PC-3 (cell line): Measurements from ENCODE around the gene KIRREL1. TPM values are rescaled to one million over a fixed set of nuclear protein-coding genes. Genes with fewer than 3 reads are reported as not detected.

Source experiments
- ATAC-seq: fragments of 200-7000 bp; cut with Tn5 transposase; 2 replicates; pipeline ENCODE4 v1.9.1; 2020; ENCODE audit warnings: mild to moderate bottlenecking, moderate library complexity
- BruUV-seq: library from RNA; stranded (reverse); fragments of 400-500 nt; replicated peaks from 2 replicates; lab custom pipeline; 2021; lab: Mats Ljungman, UMichigan
- CTCF ChIA-PET: fragments of 300-600 bp; sonication (Branson Sonifier 250); formaldehyde crosslinking; loops from one replicate; lab custom pipeline; 2022; ENCODE audit warnings: antibody characterized with exemption; lab: Charles Lee
- POLR2A ChIA-PET: fragments of 300-600 bp; sonication (Branson Sonifier 250); formaldehyde crosslinking; loops from one replicate; lab custom pipeline; 2022; ENCODE audit warnings: antibody characterized with exemption; ENCODE audit not compliant: unreplicated experiment; lab: Charles Lee
- DNase-seq: peaks from one replicate; pipeline ENCODE4 v3.0.0-alpha.2; 2015
- H2AFZ ChIP-seq: fragments of 300-600 bp; sonication (generic); 2 replicates; pipeline ENCODE4 v1.6.0; 2016; ENCODE audit warnings: antibody characterized with exemption, low read length
- H3F3A ChIP-seq: fragments of 300-600 bp; sonication (generic); one replicate; pipeline ENCODE4 v1.6.0; 2017; ENCODE audit warnings: antibody characterized with exemption, low read length, control low read depth, mild to moderate bottlenecking; ENCODE audit not compliant: unreplicated experiment
- H3K27ac ChIP-seq: fragments of 300-600 bp; sonication (generic); 2 replicates; pipeline ENCODE4 v1.5.1; 2016; ENCODE audit warnings: mild to moderate bottlenecking, low read length
- H3K27me3 ChIP-seq: fragments of 300-600 bp; sonication (generic); 2 replicates; pipeline ENCODE4 v1.6.1; 2016; ENCODE audit warnings: low read length, mixed read lengths
- H3K36me3 ChIP-seq: fragments of 300-600 bp; sonication (generic); 2 replicates; pipeline ENCODE4 v1.6.1; 2016; ENCODE audit warnings: low read depth, mixed run types, low read length, mixed read lengths
- H3K4me1 ChIP-seq: fragments of 300-600 bp; sonication (generic); 2 replicates; pipeline ENCODE4 v1.5.1; 2016; ENCODE audit warnings: low read length; ENCODE audit not compliant: insufficient read depth
- H3K4me2 ChIP-seq: fragments of 300-600 bp; sonication (generic); 2 replicates; pipeline ENCODE4 v1.6.0; 2016; ENCODE audit warnings: low read length
- H3K4me3 ChIP-seq: fragments of 300-600 bp; sonication (generic); 2 replicates; pipeline ENCODE4 v1.5.1; 2016; ENCODE audit warnings: mild to moderate bottlenecking, low read length, mixed read lengths
- H3K79me2 ChIP-seq: fragments of 300-600 bp; sonication (generic); 2 replicates; pipeline ENCODE4 v1.6.1; 2017; ENCODE audit warnings: low read length, mixed read lengths
- H3K9ac ChIP-seq: fragments of 300-600 bp; sonication (generic); 2 replicates; pipeline ENCODE4 v1.6.0; 2016; ENCODE audit warnings: mild to moderate bottlenecking, low read length
- H3K9me2 ChIP-seq: fragments of 300-600 bp; sonication (generic); replicated peaks from 2 replicates; pipeline ENCODE4 v1.6.1; 2016; ENCODE audit warnings: mixed run types, low read length, mixed read lengths
- H3K9me3 ChIP-seq: fragments of 300-600 bp; sonication (generic); 2 replicates; pipeline ENCODE4 v1.6.1; 2016; ENCODE audit warnings: low read length, mixed read lengths
- H4K20me1 ChIP-seq: fragments of 300-600 bp; sonication (generic); 2 replicates; pipeline ENCODE4 v1.6.1; 2016; ENCODE audit warnings: low read length, mixed read lengths
- EZH2 ChIP-seq: fragments of 300-600 bp; sonication (generic); IDR thresholded peaks from one replicate; pipeline ENCODE4 v1.6.1; 2017; ENCODE audit warnings: antibody characterized with exemption, mild to moderate bottlenecking, low read length; ENCODE audit not compliant: unreplicated experiment
- EZH2phosphoT487 ChIP-seq: fragments of 300-600 bp; sonication (generic); IDR thresholded peaks from 2 replicates; pipeline ENCODE4 v1.6.1; 2018; ENCODE audit warnings: mild to moderate bottlenecking, antibody characterized with exemption, low read length, borderline replicate concordance
- intact Hi-C: fragments of 100-400 bp; cut with micrococcal nuclease; formaldehyde crosslinking; loops from 2 replicates; pipeline ENCODE4 v1.9.0; 2023
- total RNA-seq: library from RNA; depleted of rRNA; stranded (reverse); fragments of >200 nt; gene quantifications from 2 replicates; pipeline ENCODE4 v1.2.3, GENCODE V29; 2014
- TF ChIP-seq, protein P1 (sequence below): fragments of 300-600 bp; sonication (generic); conservative IDR thresholded peaks from 2 replicates; pipeline ENCODE4 v1.5.1; 2017; ENCODE audit warnings: antibody characterized with exemption, low read depth, mild to moderate bottlenecking, low read length

Gene KIRREL1
- total RNA-seq, 1 experiment from 2014 or later = 49.8 TPM

DNA sequence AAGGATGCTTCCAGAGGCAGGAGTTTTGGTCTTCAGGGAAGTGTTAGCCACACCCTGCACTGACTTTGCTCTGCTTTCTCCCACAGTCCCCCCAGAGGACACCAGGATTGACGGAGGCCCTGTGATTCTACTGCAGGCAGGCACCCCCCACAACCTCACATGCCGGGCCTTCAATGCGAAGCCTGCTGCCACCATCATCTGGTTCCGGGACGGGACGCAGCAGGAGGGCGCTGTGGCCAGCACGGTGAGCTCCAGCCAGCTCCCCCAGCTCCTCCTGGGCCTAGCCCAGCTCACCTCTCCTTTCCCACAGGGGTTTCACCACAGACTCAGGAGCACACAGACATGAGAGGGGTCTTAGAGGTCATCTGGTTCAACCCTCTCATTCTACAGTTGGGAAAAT is 90.9 kb downstream of the KIRREL1 start:
- Histone ChIP-seq H3K4me2 (no peak overlapping the region), H3K27ac (no peak overlapping the region), H4K20me1 (no peaks in the 10 kb centered on the region), H3F3A (no peaks in the 10 kb centered on the region), H3K9me3 (no peaks in the 10 kb centered on the region), H3K9me2 (no peaks in the 10 kb centered on the region), H3K27me3 (no peaks in the 10 kb centered on the region), H3K79me2 (no peaks in the 10 kb centered on the region), H3K36me3 (peaks cover 50% of the 10 kb centered on the region), H3K9ac (no peak overlapping the region), H3K4me1 (no peaks in the 10 kb centered on the region), H3K4me3 (no peak overlapping the region), H2AFZ (no peak overlapping the region)
- BruUV-seq = no TSS peak
- DNase-seq (no peak), ATAC-seq (no peak)
- CTCF ChIA-PET = no interaction called here
- TF ChIP-seq, protein P1, sequence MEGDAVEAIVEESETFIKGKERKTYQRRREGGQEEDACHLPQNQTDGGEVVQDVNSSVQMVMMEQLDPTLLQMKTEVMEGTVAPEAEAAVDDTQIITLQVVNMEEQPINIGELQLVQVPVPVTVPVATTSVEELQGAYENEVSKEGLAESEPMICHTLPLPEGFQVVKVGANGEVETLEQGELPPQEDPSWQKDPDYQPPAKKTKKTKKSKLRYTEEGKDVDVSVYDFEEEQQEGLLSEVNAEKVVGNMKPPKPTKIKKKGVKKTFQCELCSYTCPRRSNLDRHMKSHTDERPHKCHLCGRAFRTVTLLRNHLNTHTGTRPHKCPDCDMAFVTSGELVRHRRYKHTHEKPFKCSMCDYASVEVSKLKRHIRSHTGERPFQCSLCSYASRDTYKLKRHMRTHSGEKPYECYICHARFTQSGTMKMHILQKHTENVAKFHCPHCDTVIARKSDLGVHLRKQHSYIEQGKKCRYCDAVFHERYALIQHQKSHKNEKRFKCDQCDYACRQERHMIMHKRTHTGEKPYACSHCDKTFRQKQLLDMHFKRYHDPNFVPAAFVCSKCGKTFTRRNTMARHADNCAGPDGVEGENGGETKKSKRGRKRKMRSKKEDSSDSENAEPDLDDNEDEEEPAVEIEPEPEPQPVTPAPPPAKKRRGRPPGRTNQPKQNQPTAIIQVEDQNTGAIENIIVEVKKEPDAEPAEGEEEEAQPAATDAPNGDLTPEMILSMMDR = no peak
- TF ChIP-seq EZH2phosphoT487 (no peak), EZH2 (no peak)
- POLR2A ChIA-PET = no interaction called here
- intact Hi-C loops = no loop called here

DNA sequence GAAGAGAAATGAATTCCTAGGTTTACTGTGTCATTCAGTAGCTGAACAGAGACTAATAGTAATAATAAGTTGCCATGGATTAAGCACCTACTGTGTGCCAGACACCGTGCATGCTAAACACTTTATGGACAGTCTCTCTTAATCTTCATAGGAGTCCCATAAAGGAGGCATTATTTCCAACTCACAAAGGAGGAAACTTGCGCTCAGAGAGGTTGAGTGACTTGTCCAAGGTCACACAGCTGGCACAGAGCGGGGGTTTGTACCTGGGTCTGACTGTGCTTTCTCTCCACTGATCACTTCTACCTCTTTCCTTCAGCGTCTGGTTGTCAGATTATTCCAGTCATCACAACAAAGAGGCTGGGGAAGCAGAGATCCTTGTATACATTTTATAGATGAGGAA is 91.3 kb downstream of the KIRREL1 start:
- Histone ChIP-seq H3K9me3 (no peaks in the 10 kb centered on the region), H3K4me2 (no peak overlapping the region), H3K4me3 (no peak overlapping the region), H3K4me1 (no peaks in the 10 kb centered on the region), H4K20me1 (no peaks in the 10 kb centered on the region), H3F3A (no peaks in the 10 kb centered on the region), H3K79me2 (no peaks in the 10 kb centered on the region), H2AFZ (no peak overlapping the region), H3K27ac (no peak overlapping the region), H3K9ac (no peak overlapping the region), H3K27me3 (no peaks in the 10 kb centered on the region), H3K36me3 (peaks cover 47% of the 10 kb centered on the region), H3K9me2 (no peaks in the 10 kb centered on the region)
- TF ChIP-seq EZH2phosphoT487 (no peak), EZH2 (no peak)
- TF ChIP-seq, protein P1 = no peak
- intact Hi-C loops = no loop called here
- no peak for DNase-seq
- CTCF ChIA-PET = no interaction called here
- POLR2A ChIA-PET = no interaction called here
- no TSS peak for BruUV-seq
- no peak for ATAC-seq

DNA sequence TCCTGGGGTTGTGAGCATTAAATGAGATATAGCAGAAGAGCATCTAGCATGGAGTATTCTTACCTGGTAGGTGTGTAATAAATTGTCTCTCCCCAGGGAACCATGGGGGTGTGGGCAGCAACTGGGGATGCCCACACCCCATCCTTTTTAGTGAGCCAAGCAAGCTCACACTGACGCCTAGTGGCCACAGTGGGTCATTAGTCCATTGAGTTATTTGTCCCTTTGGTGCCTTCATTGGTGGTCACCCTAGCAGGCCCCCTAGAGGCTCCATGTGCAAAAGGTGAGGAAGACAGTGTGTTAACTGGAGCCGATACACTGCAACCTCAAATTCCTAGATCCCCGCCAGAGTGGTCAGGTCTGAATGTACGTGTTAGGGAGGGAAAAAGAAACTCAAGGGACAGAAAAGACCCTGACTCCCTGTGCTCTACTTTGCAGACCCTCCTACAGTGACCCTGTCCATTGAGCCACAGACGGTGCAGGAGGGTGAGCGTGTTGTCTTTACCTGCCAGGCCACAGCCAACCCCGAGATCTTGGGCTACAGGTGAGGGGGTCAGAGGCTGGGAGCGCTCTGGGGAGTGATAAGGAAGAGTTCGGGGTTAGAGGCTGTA is 94.0 kb downstream of the KIRREL1 start:
- Histone ChIP-seq H3K27ac (no peak overlapping the region), H3K9me3 (no peaks in the 10 kb centered on the region), H3K4me1 (no peaks in the 10 kb centered on the region), H3K9ac (no peak overlapping the region), H3F3A (no peaks in the 10 kb centered on the region), H4K20me1 (no peaks in the 10 kb centered on the region), H3K4me2 (no peak overlapping the region), H3K36me3 (peaks cover 44% of the 10 kb centered on the region), H2AFZ (no peak overlapping the region), H3K9me2 (no peaks in the 10 kb centered on the region), H3K79me2 (no peaks in the 10 kb centered on the region), H3K27me3 (no peaks in the 10 kb centered on the region), H3K4me3 (no peak overlapping the region)
- TF ChIP-seq EZH2 (no peak), EZH2phosphoT487 (no peak)
- TF ChIP-seq, protein P1 = peak; percentile 100
- CTCF ChIA-PET = interaction anchor here (0.6 to 1.0 kb wide), 4 partner anchors 19 to 95 kb away, joined by 3 to 20 read pairs (median 4); no protein-coding TSS in a partner anchor
- POLR2A ChIA-PET = no interaction called here
- ATAC-seq = peak; percentile 87
- peak; percentile 87 for DNase-seq
- BruUV-seq = no TSS peak
- intact Hi-C loops = loop anchor here (1.0 kb wide), 4 partner anchors 51 to 124 kb away; no protein-coding TSS in a partner anchor
